Hippocampal formation (tissue), 2 donors: ENCODE results near the gene ZNF280D.
"Not testable (repeated sequence)": the region's sequence is repeated elsewhere in the genome, so short reads cannot be mapped to it uniquely, and the experiment has no call there.

Experiments
- DNase-seq, 2 donors: peaks; one replicate each; lab custom pipeline; 2025; lab: John Stamatoyannopoulos, UW

ZNF280D gene

GRCh38 chr15:56733136-56734012, at the start of gene ZNF280D:
ZNF280D (minus strand) TSS chr15:56733509; CDS start chr15:56707109, 26,400 bp downstream.
- peak; percentile 82 to 85 for DNase-seq

GRCh38 chr15:56782306-56782705, 49.0 kb upstream of the ZNF280D start:
- DNase-seq = no peak

- DNase-seq = no peak
Observed at GRCh38 chr15:56781666-56782065, 48.4 kb upstream of the ZNF280D start.

GRCh38 chr15:56780102-56780725, 46.9 kb upstream of the ZNF280D start:
- DNase-seq = not testable (repeated sequence)

- not testable (repeated sequence) for DNase-seq
Observed at GRCh38 chr15:56779449-56779848, 46.1 kb upstream of the ZNF280D start.

- no peak for DNase-seq
Observed at GRCh38 chr15:56778761-56779160, 45.5 kb upstream of the ZNF280D start.

GRCh38 chr15:56776839-56777238, 43.5 kb upstream of the ZNF280D start:
- no peak for DNase-seq

- DNase-seq = no peak
Observed at GRCh38 chr15:56775641-56776040, 42.3 kb upstream of the ZNF280D start.

GRCh38 chr15:56774356-56774755, 41.0 kb upstream of the ZNF280D start:
- no peak for DNase-seq

- DNase-seq = no peak
Observed at GRCh38 chr15:56772868-56773639, 39.7 kb upstream of the ZNF280D start.

GRCh38 chr15:56770173-56770572, 36.9 kb upstream of the ZNF280D start:
- no peak for DNase-seq

GRCh38 chr15:56767315-56767714, 34.0 kb upstream of the ZNF280D start:
- no peak for DNase-seq

- DNase-seq = peak in 1 of 2 donors; percentile 39
Observed at GRCh38 chr15:56765251-56765650, 31.9 kb upstream of the ZNF280D start.

- DNase-seq = no peak
Observed at GRCh38 chr15:56763141-56763895, 30.0 kb upstream of the ZNF280D start.

- no peak for DNase-seq
Observed at GRCh38 chr15:56760186-56760585, 26.9 kb upstream of the ZNF280D start.

GRCh38 chr15:56759450-56759845, 26.1 kb upstream of the ZNF280D start:
- no peak for DNase-seq

- no peak for DNase-seq
Observed at GRCh38 chr15:56758770-56759449, 25.6 kb upstream of the ZNF280D start.

- no peak for DNase-seq
Observed at GRCh38 chr15:56757875-56758274, 24.6 kb upstream of the ZNF280D start.

GRCh38 chr15:56754772-56755370, 21.6 kb upstream of the ZNF280D start:
- no peak for DNase-seq

- DNase-seq = no peak
Observed at GRCh38 chr15:56752986-56753385, 19.7 kb upstream of the ZNF280D start.

- no peak for DNase-seq
Observed at GRCh38 chr15:56749982-56750381, 16.7 kb upstream of the ZNF280D start.
